Vagina (tissue), 2 donors: ENCODE data around the gene CFAP100. TPM values are rescaled to one million over a fixed set of nuclear protein-coding genes. Genes with fewer than 3 reads are reported as not detected.

ENCODE experiments used
- DNase-seq, 2 donors: peaks; one replicate each; pipeline ENCODE4 v3.0.0-alpha.2; 2017; ENCODE audit errors: extremely low spot score in 2 of 2
- H3K27ac ChIP-seq: fragments of 200-600 bp; sonication (generic); one replicate; pipeline ENCODE4 v1.5.1; 2019
- H3K27me3 ChIP-seq: fragments of 200-600 bp; sonication (generic); one replicate; pipeline ENCODE4 v1.5.1; 2019
- H3K36me3 ChIP-seq, 2 donors: fragments of 200-600 bp; sonication (generic); one replicate each; pipeline ENCODE4 v1.5.1; 2017 to 2019
- H3K4me1 ChIP-seq: fragments of 200-600 bp; sonication (generic); one replicate; pipeline ENCODE4 v1.5.1; 2019
- H3K4me3 ChIP-seq, 2 donors: fragments of 200-600 bp; sonication (generic); 1 replicate in 1 of 2; 2 replicates in 1 of 2; pipeline ENCODE4 v1.5.1; 2016 to 2019
- H3K9me3 ChIP-seq: fragments of 200-600 bp; sonication (generic); one replicate; pipeline ENCODE4 v1.5.1; 2019
- POLR2A ChIP-seq, 2 donors: fragments of 450-650 bp; IDR thresholded peaks; one replicate each; pipeline ENCODE4 v1.6.1; 2017; ENCODE audit warnings: antibody characterized with exemption in 2 of 2, mild to moderate bottlenecking in 2 of 2, moderate library complexity in 2 of 2
- POLR2AphosphoS5 ChIP-seq, 2 donors: sonication (generic); formaldehyde crosslinking; IDR thresholded peaks; one replicate each; pipeline ENCODE4 v1.9.0; 2017; ENCODE audit warnings: antibody characterized with exemption in 2 of 2, mild to moderate bottlenecking in 2 of 2, low read depth in 1 of 2; ENCODE audit not compliant: insufficient read depth in 1 of 2
- intact Hi-C: fragments of 100-400 bp; cut with DNase I; formaldehyde crosslinking; loops from one replicate; pipeline ENCODE4 v1.15.1; 2023
- total RNA-seq: library from RNA; depleted of rRNA; stranded (reverse); fragments of >200 nt; gene quantifications from one replicate; pipeline ENCODE4 v1.2.3, GENCODE V29; 2016
- TF ChIP-seq, protein P1 (sequence below), 3 experiments: fragments of 450-650 bp in 2 of 3; fragments of 200-600 bp in 1 of 3; sonication (generic) in 1 of 3; IDR thresholded peaks; one replicate each; pipeline ENCODE4 v1.5.1; 2017 to 2019; ENCODE audit warnings: antibody characterized with exemption in 3 of 3, mild to moderate bottlenecking in 2 of 3, moderate library complexity in 2 of 3

CFAP100 gene
- total RNA-seq, 1 donor from 2014 or later: not detected

DNA sequence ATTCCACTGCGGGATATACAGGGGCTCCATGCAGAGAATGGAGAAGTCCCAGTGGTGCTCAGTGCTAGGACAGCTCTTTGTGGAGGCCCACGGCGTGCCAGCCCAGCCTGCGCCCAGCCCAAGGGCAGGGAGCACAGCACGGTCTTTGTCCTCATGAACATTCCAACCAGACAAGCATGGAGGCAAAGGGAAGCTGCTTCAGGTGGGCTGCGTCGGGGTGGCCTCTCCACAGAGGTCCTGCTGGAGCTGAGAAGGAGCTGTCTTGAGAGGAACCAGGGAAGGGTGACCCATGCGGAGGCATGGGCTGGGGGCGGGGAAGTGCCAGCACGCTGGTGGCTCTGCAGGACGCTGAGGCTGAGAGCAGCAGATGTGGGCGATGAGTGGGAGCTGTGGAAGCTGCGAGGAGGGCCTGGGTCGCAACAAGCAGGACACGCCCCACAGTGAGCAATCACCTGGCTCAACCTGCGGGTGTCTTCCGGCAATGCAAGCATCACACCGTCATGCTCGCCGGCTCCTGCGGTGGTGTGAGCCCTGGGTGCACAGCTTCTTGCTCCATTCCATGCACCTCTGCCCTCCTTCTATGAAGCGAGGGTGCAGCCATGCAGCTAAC lies 23.5 kb upstream of the CFAP100 start:
- Histone ChIP-seq H3K27ac (no peak overlapping the region), H3K4me1 (peaks cover 19% of the 10 kb centered on the region), H3K27me3 (no peaks in the 10 kb centered on the region), H3K9me3 (no peaks in the 10 kb centered on the region), H3K36me3 (no peaks in the 10 kb centered on the region), H3K4me3 (no peak overlapping the region)
- TF ChIP-seq POLR2AphosphoS5 (IDR thresholded peaks at IDR 0.05; ENCODE audit: insufficient read depth in 1 of 2, low read depth in 1 of 2): no peak
- TF ChIP-seq, protein P1, sequence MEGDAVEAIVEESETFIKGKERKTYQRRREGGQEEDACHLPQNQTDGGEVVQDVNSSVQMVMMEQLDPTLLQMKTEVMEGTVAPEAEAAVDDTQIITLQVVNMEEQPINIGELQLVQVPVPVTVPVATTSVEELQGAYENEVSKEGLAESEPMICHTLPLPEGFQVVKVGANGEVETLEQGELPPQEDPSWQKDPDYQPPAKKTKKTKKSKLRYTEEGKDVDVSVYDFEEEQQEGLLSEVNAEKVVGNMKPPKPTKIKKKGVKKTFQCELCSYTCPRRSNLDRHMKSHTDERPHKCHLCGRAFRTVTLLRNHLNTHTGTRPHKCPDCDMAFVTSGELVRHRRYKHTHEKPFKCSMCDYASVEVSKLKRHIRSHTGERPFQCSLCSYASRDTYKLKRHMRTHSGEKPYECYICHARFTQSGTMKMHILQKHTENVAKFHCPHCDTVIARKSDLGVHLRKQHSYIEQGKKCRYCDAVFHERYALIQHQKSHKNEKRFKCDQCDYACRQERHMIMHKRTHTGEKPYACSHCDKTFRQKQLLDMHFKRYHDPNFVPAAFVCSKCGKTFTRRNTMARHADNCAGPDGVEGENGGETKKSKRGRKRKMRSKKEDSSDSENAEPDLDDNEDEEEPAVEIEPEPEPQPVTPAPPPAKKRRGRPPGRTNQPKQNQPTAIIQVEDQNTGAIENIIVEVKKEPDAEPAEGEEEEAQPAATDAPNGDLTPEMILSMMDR (IDR thresholded peaks at IDR 0.05): no peak
- no peak for TF ChIP-seq POLR2A (IDR thresholded peaks at IDR 0.05)
- intact Hi-C loops: no loop called here
- DNase-seq: no peak

DNA sequence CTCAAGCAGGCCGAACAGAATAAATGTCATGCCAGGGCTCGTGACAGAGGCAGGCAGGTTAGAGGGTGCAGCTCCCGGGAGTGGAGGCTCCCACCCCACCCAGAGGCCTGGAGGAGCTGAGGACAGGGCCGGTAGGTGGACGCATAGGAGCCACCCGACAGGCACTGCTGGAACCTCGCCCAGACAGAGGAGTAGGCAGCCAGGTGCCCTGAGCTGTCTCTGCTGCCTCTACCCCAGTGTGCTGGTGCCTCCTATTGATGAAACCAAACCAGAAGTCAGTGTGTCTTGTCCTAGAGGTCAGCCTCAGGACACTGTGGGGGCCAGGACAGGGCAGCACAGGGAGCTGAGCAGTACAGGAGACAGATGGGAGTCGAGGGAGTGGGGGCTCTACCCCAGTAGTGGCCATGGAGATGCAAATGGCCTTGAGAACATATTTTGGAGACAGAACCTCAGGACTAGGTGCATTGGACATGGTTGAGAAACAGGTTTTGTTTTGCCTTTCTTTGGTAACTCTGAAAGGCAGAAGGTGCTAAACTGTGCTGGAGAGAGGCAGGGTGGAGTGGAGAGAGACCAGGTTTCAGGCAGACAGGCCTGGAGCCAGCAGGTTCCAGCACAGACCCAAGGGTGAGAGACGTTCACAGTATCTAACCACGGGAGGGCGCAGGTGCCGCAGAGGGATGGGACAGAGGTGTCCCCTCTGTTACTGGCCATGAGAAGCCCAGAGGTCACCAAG lies 22.1 kb upstream of the CFAP100 start:
- Histone ChIP-seq H3K27me3 (no peaks in the 10 kb centered on the region), H3K9me3 (no peaks in the 10 kb centered on the region), H3K4me3 (no peak overlapping the region), H3K4me1 (peaks cover 21% of the 10 kb centered on the region), H3K36me3 (no peaks in the 10 kb centered on the region), H3K27ac (no peak overlapping the region)
- DNase-seq: no peak
- intact Hi-C loops: no loop called here
- TF ChIP-seq, protein P1 (IDR thresholded peaks at IDR 0.05): no peak
- TF ChIP-seq POLR2AphosphoS5 (IDR thresholded peaks at IDR 0.05; ENCODE audit: insufficient read depth in 1 of 2, low read depth in 1 of 2) (no peak), POLR2A (IDR thresholded peaks at IDR 0.05) (no peak)

DNA sequence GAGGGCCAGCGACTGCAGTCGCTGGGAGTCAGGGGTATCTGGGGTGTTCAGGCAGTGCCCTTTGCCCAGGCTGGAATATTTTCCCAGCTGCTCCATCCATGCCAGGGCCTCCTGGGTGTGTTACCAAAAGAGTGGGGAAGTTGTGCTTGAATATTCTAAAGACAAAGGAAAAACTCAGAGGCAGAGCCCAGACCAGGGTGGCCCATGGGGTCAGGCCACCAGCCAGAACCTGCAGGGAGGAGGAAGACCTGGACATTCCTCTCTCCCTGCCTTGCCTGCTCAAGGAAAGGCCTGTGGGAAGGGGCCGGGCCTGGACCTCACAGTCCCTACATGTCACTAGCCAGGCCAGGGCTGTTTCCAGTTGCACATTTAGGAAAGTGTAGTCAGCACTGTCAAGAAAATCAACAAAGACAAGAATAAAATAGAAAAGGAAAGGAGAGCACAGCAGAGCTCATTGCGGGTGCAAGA lies 21.5 kb upstream of the CFAP100 start:
- intact Hi-C loops: no loop called here
- Histone ChIP-seq H3K27me3 (no peaks in the 10 kb centered on the region), H3K9me3 (no peaks in the 10 kb centered on the region), H3K4me1 (peaks cover 21% of the 10 kb centered on the region), H3K27ac (no peak overlapping the region), H3K4me3 (no peak overlapping the region), H3K36me3 (no peaks in the 10 kb centered on the region)
- DNase-seq: no peak
- TF ChIP-seq POLR2A (IDR thresholded peaks at IDR 0.05): no peak
- TF ChIP-seq, protein P1 (IDR thresholded peaks at IDR 0.05): no peak

- no peaks in the 10 kb centered on the region for H3K36me3 ChIP-seq
- H3K4me3 ChIP-seq: no peak overlapping the region
- TF ChIP-seq POLR2AphosphoS5 (IDR thresholded peaks at IDR 0.05; ENCODE audit: insufficient read depth in 1 of 2, low read depth in 1 of 2): no peak
- no peak for TF ChIP-seq POLR2A (IDR thresholded peaks at IDR 0.05)
- no peak for DNase-seq
- no peaks in the 10 kb centered on the region for H3K9me3 ChIP-seq
- H3K27me3 ChIP-seq: no peaks in the 10 kb centered on the region
- H3K27ac ChIP-seq: peak overlapping the region; percentile 45
- peaks cover 21% of the 10 kb centered on the region for H3K4me1 ChIP-seq
- intact Hi-C loops: no loop called here
These were observed 20.8 kb upstream of the CFAP100 start for GRCh38 chr3:126373682-126374601.

DNA sequence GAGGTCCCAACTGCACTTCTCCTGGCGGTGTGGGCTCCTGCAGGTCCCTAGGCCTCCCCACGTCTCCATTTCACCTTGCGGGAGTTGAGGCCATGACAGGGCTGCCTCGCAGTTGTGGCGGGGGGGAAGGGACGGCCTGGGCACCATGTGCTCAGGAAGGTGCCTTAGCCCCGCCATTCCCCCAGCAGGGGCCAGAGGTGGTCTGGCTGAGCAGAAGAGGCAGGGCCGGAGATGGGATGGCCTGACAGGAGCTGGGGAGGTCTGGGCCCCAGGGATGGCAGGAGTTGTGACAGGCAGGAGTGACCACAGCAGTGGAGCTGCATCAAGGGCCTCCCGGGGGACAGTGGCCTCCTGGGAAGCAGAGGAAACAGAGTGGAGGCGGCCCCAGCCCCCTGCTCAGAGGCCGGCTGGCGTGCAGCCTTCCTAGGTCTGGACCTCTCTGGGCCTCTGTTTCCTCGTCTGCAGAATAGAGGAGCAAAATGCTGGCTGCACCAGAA lies 18.8 kb upstream of the CFAP100 start:
- H3K27ac ChIP-seq: peak overlapping the region; percentile 45
- no peaks in the 10 kb centered on the region for H3K9me3 ChIP-seq
- no peak overlapping the region for H3K4me3 ChIP-seq
- intact Hi-C loops: no loop called here
- TF ChIP-seq, protein P1 (IDR thresholded peaks at IDR 0.05): no peak
- no peak for TF ChIP-seq POLR2AphosphoS5 (IDR thresholded peaks at IDR 0.05; ENCODE audit: insufficient read depth in 1 of 2, low read depth in 1 of 2)
- TF ChIP-seq POLR2A (IDR thresholded peaks at IDR 0.05): no peak
- no peak for DNase-seq
- H3K36me3 ChIP-seq: no peaks in the 10 kb centered on the region
- H3K4me1 ChIP-seq: peaks cover 21% of the 10 kb centered on the region
- H3K27me3 ChIP-seq: no peaks in the 10 kb centered on the region
